HFFc6 (cell line): ENCODE results near the gene MRPL36. TPM values are rescaled to one million over a fixed set of nuclear protein-coding genes. Genes with fewer than 3 reads are reported as not detected.

ENCODE experiments used
- DNase-seq: peaks from one replicate; pipeline ENCODE4 v3.0.0-alpha.2; 2018
- H3K27ac Mint-ChIP-seq: 2 replicates; pipeline ENCODE4 v1.8.0; 2020; ENCODE audit warnings: mild to moderate bottlenecking, mixed read lengths
- H3K27me3 Mint-ChIP-seq: 2 replicates; pipeline ENCODE4 v1.8.0; 2021; ENCODE audit warnings: mild to moderate bottlenecking, moderate library complexity, mixed read lengths; ENCODE audit not compliant: insufficient read depth
- H3K36me3 Mint-ChIP-seq: 2 replicates; pipeline ENCODE4 v1.8.0; 2021; ENCODE audit warnings: low read depth, mixed read lengths
- H3K4me1 Mint-ChIP-seq: 2 replicates; pipeline ENCODE4 v1.8.0; 2020; ENCODE audit warnings: low read depth, mixed read lengths
- H3K4me3 Mint-ChIP-seq: 2 replicates; pipeline ENCODE4 v1.8.0; 2020; ENCODE audit warnings: mild to moderate bottlenecking, moderate library complexity, mixed read lengths
- H3K9me3 Mint-ChIP-seq: 2 replicates; pipeline ENCODE4 v1.8.0; 2020; ENCODE audit warnings: mild to moderate bottlenecking, mixed read lengths
- CTCF ChIP-seq: fragments of 200-600 bp; sonication (generic); IDR thresholded peaks from 2 replicates; pipeline ENCODE4 v1.5.0; 2021; ENCODE audit warnings: antibody characterized with exemption, mild to moderate bottlenecking
- total RNA-seq, 6 experiments: library from RNA; stranded (reverse); fragmentation: NEBNext Ultra II Directional; extraction: Animal tissue kit (Norgen Biotek cat#: 25700); gene quantifications; 2 replicates in 1 of 6; 3 replicates in 5 of 6; pipeline ENCODE4 v1.2.3, GENCODE V29; 2021

MRPL36 gene
- total RNA-seq, 6 experiments from 2014 or later: 67.8 to 87.1 (median 74.9) TPM

GRCh38 chr5:1757511-1757910, 42.1 kb downstream of the MRPL36 start:
- Mint-ChIP-seq H3K27ac (no peak overlapping the region), H3K36me3 (peaks cover 4% of the 10 kb centered on the region; the same call in 1 of the 2 replicates), H3K27me3 (peaks cover 28% of the 10 kb centered on the region), H3K4me3 (no peak overlapping the region), H3K9me3 (peaks cover 7% of the 10 kb centered on the region; the same call in 1 of the 2 replicates), H3K4me1 (no peaks in the 10 kb centered on the region)
- TF ChIP-seq CTCF: no peak
- no peak for DNase-seq

- Mint-ChIP-seq H3K27me3 (peaks cover 29% of the 10 kb centered on the region), H3K4me1 (no peaks in the 10 kb centered on the region), H3K9me3 (peaks cover 7% of the 10 kb centered on the region; the same call in 1 of the 2 replicates), H3K4me3 (no peak overlapping the region), H3K27ac (no peak overlapping the region), H3K36me3 (peaks cover 4% of the 10 kb centered on the region; the same call in 1 of the 2 replicates)
- no peak for DNase-seq
- no peak for TF ChIP-seq CTCF
Measured at GRCh38 chr5:1756481-1756880, 43.2 kb downstream of the MRPL36 start.

GRCh38 chr5:1755321-1755949, 44.2 kb downstream of the MRPL36 start:
- peaks cover 34% of the 10 kb centered on the region for H3K27me3 Mint-ChIP-seq
- H3K36me3 Mint-ChIP-seq: peaks cover 4% of the 10 kb centered on the region; the same call in 1 of the 2 replicates
- H3K9me3 Mint-ChIP-seq: peaks cover 7% of the 10 kb centered on the region; the same call in 1 of the 2 replicates
- H3K4me1 Mint-ChIP-seq: no peaks in the 10 kb centered on the region
- no peak overlapping the region for H3K4me3 Mint-ChIP-seq
- no peak for TF ChIP-seq CTCF
- no peak for DNase-seq
- H3K27ac Mint-ChIP-seq: no peak overlapping the region

GRCh38 chr5:1754531-1755220, 45.0 kb downstream of the MRPL36 start:
- Mint-ChIP-seq H3K36me3 (peaks cover 4% of the 10 kb centered on the region; the same call in 1 of the 2 replicates), H3K4me1 (no peaks in the 10 kb centered on the region), H3K27ac (no peak overlapping the region), H3K4me3 (no peak overlapping the region), H3K27me3 (peaks cover 39% of the 10 kb centered on the region), H3K9me3 (peaks cover 7% of the 10 kb centered on the region; the same call in 1 of the 2 replicates)
- no peak for DNase-seq
- TF ChIP-seq CTCF: no peak

- DNase-seq: no peak
- TF ChIP-seq CTCF: no peak
- Mint-ChIP-seq H3K27ac (no peak overlapping the region), H3K36me3 (peaks cover 4% of the 10 kb centered on the region; the same call in 1 of the 2 replicates), H3K4me3 (no peak overlapping the region), H3K9me3 (peaks cover 5% of the 10 kb centered on the region; the same call in 1 of the 2 replicates), H3K4me1 (no peaks in the 10 kb centered on the region), H3K27me3 (peaks cover 44% of the 10 kb centered on the region)
Measured at GRCh38 chr5:1753490-1753889, 46.1 kb downstream of the MRPL36 start.
